ENCODE measurements around the gene FAF1.
"Not testable (repeated sequence)": the region's sequence is repeated elsewhere in the genome, so short reads cannot be mapped to it uniquely, and the experiment has no call there.

The FAF1 gene

GRCh38 chr1:50609508-50609907 lies 350.6 kb downstream of the FAF1 start:
- no peak for DNase-seq

DNA sequence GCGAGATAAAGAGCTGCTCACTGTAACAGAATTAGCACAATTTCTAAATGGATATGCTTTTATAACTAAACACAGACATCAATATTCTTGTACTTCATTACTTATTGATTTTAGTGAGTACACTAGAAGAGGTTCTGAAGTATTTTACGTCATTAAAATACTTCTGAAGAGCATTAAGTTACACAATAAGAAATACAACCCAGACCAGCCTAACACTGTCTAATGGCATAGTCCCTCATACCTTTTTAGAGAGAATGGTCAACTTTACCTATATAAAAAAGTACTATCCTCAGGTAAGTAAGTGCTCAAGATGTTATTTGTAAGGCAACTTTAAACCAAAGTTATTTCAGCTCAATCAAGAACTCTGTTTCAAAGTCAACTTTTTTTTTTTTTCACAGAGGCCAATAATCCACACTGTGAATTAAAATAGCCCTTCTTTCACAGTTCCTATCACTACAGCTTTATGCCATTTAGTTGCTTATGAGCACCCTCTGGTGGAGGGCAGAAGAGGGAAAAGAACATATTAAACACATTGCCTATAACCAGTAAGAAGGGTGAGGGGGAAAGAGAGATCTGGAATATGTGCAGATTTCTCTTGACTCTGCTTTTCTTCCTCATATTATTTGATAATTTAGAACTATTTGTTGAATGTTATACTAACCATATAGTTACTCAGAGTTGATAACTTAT lies 354.7 kb downstream of the FAF1 start:
- DNase-seq: no peak

GRCh38 chr1:50604580-50604979 lies 355.5 kb downstream of the FAF1 start:
- DNase-seq: no peak

- no peak for DNase-seq
Measured at GRCh38 chr1:50603274-50604271, 356.5 kb downstream of the FAF1 start.

GRCh38 chr1:50599546-50599945 lies 360.5 kb downstream of the FAF1 start:
- DNase-seq: no peak

DNA sequence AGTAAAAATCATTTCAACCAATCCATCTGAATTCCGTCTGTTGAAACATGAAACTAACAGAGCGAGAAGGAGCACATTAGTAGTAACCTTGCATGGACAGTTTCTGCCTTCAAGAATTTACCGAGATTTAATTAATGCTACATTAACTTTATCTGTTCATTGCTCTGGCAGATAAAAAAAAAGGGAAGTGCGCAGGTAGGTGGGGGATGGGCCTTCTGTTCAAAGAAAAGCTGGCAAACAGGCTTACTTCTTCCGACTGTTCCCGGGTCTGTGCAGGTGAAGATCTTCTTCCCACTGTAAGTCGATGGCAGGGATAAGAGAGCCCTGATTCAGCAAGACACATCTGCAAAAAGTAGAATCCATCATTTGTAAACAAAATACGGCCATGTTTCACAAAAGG lies 364.2 kb downstream of the FAF1 start:
- DNase-seq: no peak

- DNase-seq: no peak
Measured at GRCh38 chr1:50593515-50593914, 366.6 kb downstream of the FAF1 start.

- no peak for DNase-seq
Measured at GRCh38 chr1:50591598-50591997, 368.5 kb downstream of the FAF1 start.

GRCh38 chr1:50582346-50582745 lies 377.7 kb downstream of the FAF1 start:
- no peak for DNase-seq

GRCh38 chr1:50570066-50570468 lies 390.0 kb downstream of the FAF1 start:
- no peak for DNase-seq

DNA sequence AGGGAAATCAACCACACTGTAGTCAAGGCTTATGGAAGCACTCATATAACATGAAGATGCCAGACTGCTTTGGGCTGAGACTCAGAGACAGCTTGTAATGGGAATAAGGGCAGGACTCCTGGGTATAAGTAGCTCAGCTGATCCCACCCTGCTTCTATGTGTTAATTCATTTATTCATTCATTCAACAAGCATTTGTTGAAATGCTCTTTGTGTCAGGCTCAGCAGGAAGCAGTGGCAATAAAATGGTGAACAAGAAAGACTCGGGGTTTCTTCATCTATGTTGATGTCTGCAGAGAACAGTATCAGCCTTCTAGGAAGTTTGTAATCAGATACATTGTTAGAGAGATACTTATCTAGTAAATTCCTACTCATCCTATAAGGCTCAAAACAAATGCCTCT lies 391.3 kb downstream of the FAF1 start:
- no peak for DNase-seq

GRCh38 chr1:50566405-50566804 lies 393.7 kb downstream of the FAF1 start:
- DNase-seq: no peak

- DNase-seq: no peak
Measured at GRCh38 chr1:50564417-50564816, 395.6 kb downstream of the FAF1 start.

DNA sequence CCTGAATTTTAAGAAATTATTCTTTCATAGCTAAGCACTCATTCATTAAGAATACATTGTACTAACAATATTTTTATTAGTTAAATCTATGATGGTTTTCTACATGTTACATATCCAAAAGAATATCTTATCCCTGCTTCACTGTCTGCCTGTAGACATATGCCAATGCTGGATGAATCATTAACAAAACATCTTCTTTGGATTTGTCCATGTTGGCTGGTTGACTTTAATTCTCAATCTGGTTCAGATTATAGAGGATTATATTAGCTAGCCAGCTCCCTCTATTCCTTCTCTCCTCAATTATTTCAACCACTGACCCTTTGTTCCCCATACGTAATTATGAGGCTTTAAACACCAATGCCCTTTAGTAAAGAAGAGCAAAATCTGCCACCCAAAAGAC lies 398.0 kb downstream of the FAF1 start:
- no peak for DNase-seq

- no peak for DNase-seq
Measured at GRCh38 chr1:50559421-50559820, 400.6 kb downstream of the FAF1 start.

- no peak for DNase-seq
Measured at GRCh38 chr1:50553921-50554320, 406.1 kb downstream of the FAF1 start.

GRCh38 chr1:50548243-50548642 lies 411.8 kb downstream of the FAF1 start:
- no peak for DNase-seq

DNA sequence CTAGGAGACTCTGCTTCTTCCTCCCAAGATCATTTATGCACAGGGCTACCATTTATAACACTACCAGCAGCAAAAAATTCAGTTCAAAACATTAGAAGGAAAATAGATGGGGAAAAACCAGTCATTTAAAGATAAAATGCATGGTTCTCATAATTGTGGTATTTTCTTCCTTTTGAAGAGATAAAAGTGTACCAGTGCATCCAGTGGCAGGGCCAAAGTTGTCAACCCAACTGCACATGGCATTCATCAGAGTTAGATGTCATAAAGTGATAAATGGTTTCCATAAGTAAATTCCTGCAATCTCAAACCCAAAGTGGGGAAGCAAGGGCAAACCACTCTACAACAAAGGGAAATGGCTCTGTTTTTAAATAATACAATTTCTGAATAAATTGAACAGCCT lies 417.7 kb downstream of the FAF1 start:
- no peak for DNase-seq

GRCh38 chr1:50538476-50538875 lies 421.6 kb downstream of the FAF1 start:
- no peak for DNase-seq

- no peak for DNase-seq
Measured at GRCh38 chr1:50531601-50532000, 428.5 kb downstream of the FAF1 start.

GRCh38 chr1:50531027-50531426 lies 429.0 kb downstream of the FAF1 start:
- DNase-seq: no peak

- DNase-seq: no peak
Measured at GRCh38 chr1:50529510-50529909, 430.6 kb downstream of the FAF1 start.

DNA sequence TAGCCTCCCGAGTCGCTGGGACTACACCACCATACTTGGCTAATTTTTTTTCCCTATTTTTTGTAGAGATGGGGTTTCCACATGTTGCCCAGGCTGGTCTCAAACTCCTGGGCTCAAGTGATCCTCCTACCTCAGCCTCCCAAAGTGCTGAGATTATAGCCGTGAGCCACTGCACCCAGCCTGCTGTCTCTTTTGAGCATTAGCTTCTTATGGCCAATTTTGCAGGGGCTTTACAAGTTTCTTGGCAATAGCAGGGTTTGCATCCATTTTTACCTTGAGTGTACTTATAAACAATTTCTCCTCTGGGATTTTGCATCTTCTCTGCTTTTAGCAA lies 432.1 kb downstream of the FAF1 start:
- not testable (repeated sequence) for DNase-seq

- DNase-seq: no peak
Measured at GRCh38 chr1:50527249-50527986, 432.6 kb downstream of the FAF1 start.
